Right lobe of liver (tissue), 6 donors: Measurements from ENCODE around the gene ALDOB. TPM values are rescaled to one million over a fixed set of nuclear protein-coding genes. Genes with fewer than 3 reads are reported as not detected.

Experiments used
- ATAC-seq, 4 donors: fragments of 200-7000 bp; cut with Tn5 transposase; one replicate each; pipeline ENCODE4 v1.9.1; 2020; ENCODE audit warnings: mild to moderate bottlenecking in 4 of 4, moderate library complexity in 4 of 4
- DNase-seq, 3 donors: peaks; one replicate each; pipeline ENCODE4 v3.0.0-alpha.2; 2020
- H3K27ac ChIP-seq, 3 donors: fragments of 200-600 bp; one replicate each; pipeline ENCODE4 v1.8.0; 2022
- H3K27me3 ChIP-seq, 2 donors: fragments of 200-600 bp; one replicate each; pipeline ENCODE4 v1.8.0; 2022
- H3K36me3 ChIP-seq, 4 donors: fragments of 200-600 bp; sonication (generic) in 1 of 4; one replicate each; pipeline versions ENCODE4 v1.5.1 to v1.8.0; 2017 to 2022; ENCODE audit warnings: control low read depth in 1 of 4
- H3K4me1 ChIP-seq, 4 donors: fragments of 200-600 bp; sonication (generic) in 1 of 4; one replicate each; pipeline versions ENCODE4 v1.5.1 to v1.8.0; 2017 to 2022; ENCODE audit warnings: control low read depth in 1 of 4
- H3K4me3 ChIP-seq, 3 donors: fragments of 200-600 bp; one replicate each; pipeline ENCODE4 v1.8.0; 2022
- H3K9me3 ChIP-seq, 4 donors: fragments of 200-600 bp; sonication (generic) in 1 of 4; one replicate each; pipeline versions ENCODE4 v1.5.1 to v1.8.0; 2017 to 2022; ENCODE audit warnings: control low read depth in 1 of 4
- POLR2A ChIP-seq: fragments of 450-650 bp; IDR thresholded peaks from one replicate; pipeline ENCODE4 v1.6.1; 2017; ENCODE audit warnings: antibody characterized with exemption, mild to moderate bottlenecking
- WGBS: methylation state at CpG from one replicate; pipeline ENCODE4 v1.1.6; 2018; ENCODE audit warnings: low coverage, low lambda C conversion rate; ENCODE audit not compliant: insufficient coverage; ENCODE audit errors: missing lambda C conversion rate; 5-methylcytosine and 5-hydroxymethylcytosine counted together
- intact Hi-C, 2 donors: fragments of 100-400 bp; cut with DNase I; formaldehyde crosslinking; loops; one replicate each; pipeline versions ENCODE4 v1.11.2 to v1.14.1; 2022
- total RNA-seq, 6 experiments: library from RNA; depleted of rRNA in 2 of 6; stranded (reverse); fragments of >200 nt in 2 of 6; fragmentation: NEBNext Ultra II Directional in 3 of 6; extraction: Animal tissue kit (Norgen Biotek cat#: 25700) in 3 of 6; gene quantifications; one replicate each; pipeline versions ENCODE4 v1.1.0 to v1.2.4, GENCODE V29; 2016 to 2023
- TF ChIP-seq, protein P1 (sequence below), 4 donors: fragments of 200-600 bp in 3 of 4; fragments of 450-650 bp in 1 of 4; IDR thresholded peaks; one replicate each; pipeline versions ENCODE4 v1.5.1 to v1.8.0; 2016 to 2022; ENCODE audit warnings: antibody characterized with exemption in 4 of 4, mild to moderate bottlenecking in 2 of 4
- donor health status: DM: no; HTN: yes; CAD: no.
- donor health status: DM: no; HTN: no; CAD: no.
- donor health status: DM: no; HTN: no; CAD: no.
- donor health status: DM: no; HTN: yes; CAD: no.
- donor health status: DM: no; HTN: yes; CAD: no.

Gene ALDOB
- total RNA-seq, 6 experiments from 2014 or later = 2,876 to 4,505 (median 3,144) TPM

DNA sequence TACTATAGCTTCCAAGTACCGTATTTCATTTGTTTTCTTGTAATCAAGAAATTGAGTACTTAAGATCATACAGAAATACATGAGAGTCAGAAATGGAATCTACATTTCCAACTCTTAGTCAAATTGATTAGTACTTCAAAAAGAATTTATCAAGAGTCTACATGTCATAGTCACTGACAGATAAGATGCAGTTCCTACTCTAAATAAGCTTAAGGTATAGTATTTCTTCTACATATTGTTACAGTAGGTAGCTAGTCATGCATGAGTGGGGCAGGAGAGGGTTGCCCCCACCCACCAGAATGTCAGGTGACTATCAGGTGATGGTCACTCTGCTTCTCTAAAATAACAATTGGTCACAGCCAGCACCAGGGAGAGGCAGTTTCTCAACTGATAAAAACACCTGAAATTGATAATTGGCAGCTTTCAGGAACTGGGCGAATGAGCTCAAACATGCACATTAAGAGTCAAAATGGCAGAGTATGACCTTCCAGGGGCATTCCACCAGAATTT, 53.7 kb downstream of the ALDOB start:
- H3K27ac ChIP-seq = peak overlapping the region; percentile 75 to 91 (median 82)
- intact Hi-C loops = no loop called here
- peaks cover 0 to 21% (median 0%) of the 10 kb centered on the region in 4 donors for H3K4me1 ChIP-seq
- no peaks in the 10 kb centered on the region for H3K9me3 ChIP-seq
- H3K36me3 ChIP-seq = peaks cover 0 to 16% (median 0%) of the 10 kb centered on the region in 4 donors
- peak overlapping the region; percentile 31 to 52 (median 50) for H3K4me3 ChIP-seq
- DNase-seq (no peak), ATAC-seq (peak; percentile 48 to 59 (median 56))
- no peaks in the 10 kb centered on the region for H3K27me3 ChIP-seq
- TF ChIP-seq POLR2A = peak; percentile 42
- TF ChIP-seq, protein P1, sequence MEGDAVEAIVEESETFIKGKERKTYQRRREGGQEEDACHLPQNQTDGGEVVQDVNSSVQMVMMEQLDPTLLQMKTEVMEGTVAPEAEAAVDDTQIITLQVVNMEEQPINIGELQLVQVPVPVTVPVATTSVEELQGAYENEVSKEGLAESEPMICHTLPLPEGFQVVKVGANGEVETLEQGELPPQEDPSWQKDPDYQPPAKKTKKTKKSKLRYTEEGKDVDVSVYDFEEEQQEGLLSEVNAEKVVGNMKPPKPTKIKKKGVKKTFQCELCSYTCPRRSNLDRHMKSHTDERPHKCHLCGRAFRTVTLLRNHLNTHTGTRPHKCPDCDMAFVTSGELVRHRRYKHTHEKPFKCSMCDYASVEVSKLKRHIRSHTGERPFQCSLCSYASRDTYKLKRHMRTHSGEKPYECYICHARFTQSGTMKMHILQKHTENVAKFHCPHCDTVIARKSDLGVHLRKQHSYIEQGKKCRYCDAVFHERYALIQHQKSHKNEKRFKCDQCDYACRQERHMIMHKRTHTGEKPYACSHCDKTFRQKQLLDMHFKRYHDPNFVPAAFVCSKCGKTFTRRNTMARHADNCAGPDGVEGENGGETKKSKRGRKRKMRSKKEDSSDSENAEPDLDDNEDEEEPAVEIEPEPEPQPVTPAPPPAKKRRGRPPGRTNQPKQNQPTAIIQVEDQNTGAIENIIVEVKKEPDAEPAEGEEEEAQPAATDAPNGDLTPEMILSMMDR (IDR thresholded peaks at IDR 0.05) = no peak
- WGBS = 36% methylated on average over 2 of the region's 2 CpGs

DNA sequence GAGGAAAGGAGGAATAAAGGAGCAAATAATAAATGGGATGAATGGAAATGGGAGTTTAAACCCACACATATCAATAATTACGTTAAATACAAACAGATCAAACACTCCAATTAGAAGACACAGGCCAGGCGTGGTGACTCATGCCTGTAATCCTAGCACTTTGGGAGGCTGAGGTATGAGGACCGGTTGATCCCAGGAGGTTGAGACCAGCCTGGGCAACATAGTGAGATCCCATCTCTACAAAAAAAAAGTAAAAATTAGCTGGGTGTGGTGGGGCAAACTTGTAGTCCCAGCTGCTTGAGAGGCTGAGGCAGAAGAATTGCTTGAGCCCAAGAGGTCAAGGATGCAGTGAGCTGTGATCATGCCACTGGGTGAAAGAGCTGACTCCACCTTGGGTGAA, 54.5 kb downstream of the ALDOB start:
- no peak for ATAC-seq
- TF ChIP-seq, protein P1 (IDR thresholded peaks at IDR 0.05) = no peak
- TF ChIP-seq POLR2A = no peak
- Histone ChIP-seq H3K27me3 (no peaks in the 10 kb centered on the region), H3K4me3 (peak overlapping the region in 2 of 3 donors; percentile 50 to 52), H3K27ac (peak overlapping the region in 2 of 3 donors; percentile 82 to 91), H3K4me1 (peaks cover 0 to 27% (median 0%) of the 10 kb centered on the region in 4 donors), H3K9me3 (no peaks in the 10 kb centered on the region), H3K36me3 (peaks cover 0 to 23% (median 0%) of the 10 kb centered on the region in 4 donors)
- no peak for DNase-seq
- 24% methylated on average over 3 of the region's 3 CpGs for WGBS
- intact Hi-C loops = no loop called here

DNA sequence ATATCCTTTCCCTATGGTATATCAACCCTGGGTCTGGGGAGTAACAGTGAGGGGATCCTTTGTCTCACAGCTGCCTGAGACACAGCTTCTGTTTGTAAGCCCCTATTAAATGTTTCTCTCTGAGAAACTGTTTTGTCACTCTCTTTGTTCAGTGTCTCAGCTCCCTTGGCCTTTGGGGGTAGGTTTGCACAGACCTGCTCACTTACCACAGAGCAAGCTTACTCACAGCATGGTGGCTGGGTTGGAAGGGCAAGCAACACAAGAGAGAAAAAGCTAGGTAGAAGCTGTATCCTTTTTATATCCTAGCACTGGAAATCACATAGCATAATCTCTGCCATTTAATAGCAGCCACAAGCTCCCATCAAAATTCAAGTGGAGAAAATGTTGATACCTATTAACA, 55.3 kb downstream of the ALDOB start:
- Histone ChIP-seq H3K27ac (peak overlapping the region in 1 of 3 donors; percentile 82), H3K4me3 (peak overlapping the region in 1 of 3 donors; percentile 50), H3K27me3 (no peaks in the 10 kb centered on the region), H3K9me3 (no peaks in the 10 kb centered on the region), H3K4me1 (peaks cover 0 to 35% (median 0%) of the 10 kb centered on the region in 4 donors), H3K36me3 (peaks cover 0 to 30% (median 3%) of the 10 kb centered on the region in 4 donors)
- no peak for DNase-seq
- ATAC-seq = peak in 3 of 4 donors; percentile 2 to 9 (median 2)
- no peak for TF ChIP-seq POLR2A
- TF ChIP-seq, protein P1 (IDR thresholded peaks at IDR 0.05) = no peak
- intact Hi-C loops = no loop called here

DNA sequence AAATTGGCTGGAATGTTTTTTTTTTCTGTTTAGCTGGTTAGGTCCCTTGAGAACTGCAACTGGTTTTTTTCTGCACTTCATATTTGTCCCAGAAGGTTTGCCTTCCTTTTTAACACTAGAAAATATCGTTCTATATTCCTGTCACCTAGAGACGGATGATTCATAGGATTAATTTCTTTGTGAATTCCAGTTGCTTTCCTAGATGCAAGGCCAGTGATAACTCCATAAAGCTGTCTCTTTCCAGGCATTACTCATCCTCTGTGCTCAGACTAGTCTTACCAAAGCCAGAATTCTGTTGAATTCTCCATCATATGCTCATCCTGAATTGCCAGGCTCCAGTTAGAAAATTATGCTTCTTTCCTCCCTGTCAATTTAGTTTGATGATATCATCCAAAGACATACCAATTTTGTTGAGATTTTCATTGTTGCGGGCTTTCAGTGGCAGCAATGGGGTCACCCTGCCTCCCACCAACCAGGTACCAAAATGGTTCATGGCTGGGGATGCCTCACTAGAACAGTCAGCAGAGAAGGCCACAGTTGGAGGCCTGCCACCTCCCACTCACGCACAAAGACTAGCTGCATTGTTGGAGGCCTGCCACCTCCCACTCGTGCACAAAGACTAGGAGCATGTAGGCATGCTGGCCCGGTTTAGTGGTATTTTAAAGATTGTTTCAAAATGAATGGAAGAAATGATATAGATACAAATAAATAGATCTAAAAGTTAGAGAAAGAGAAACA, 59.3 kb downstream of the ALDOB start:
- Histone ChIP-seq H3K4me1 (peaks cover 0 to 57% (median 10%) of the 10 kb centered on the region in 4 donors), H3K27ac (peak overlapping the region in 1 of 3 donors; percentile 42), H3K9me3 (no peaks in the 10 kb centered on the region), H3K36me3 (peaks cover 0 to 45% (median 11%) of the 10 kb centered on the region in 4 donors), H3K27me3 (no peaks in the 10 kb centered on the region), H3K4me3 (no peak overlapping the region)
- intact Hi-C loops = no loop called here
- DNase-seq = peak; percentile 63 to 72 (median 72)
- peak; percentile 17 to 42 (median 36) for ATAC-seq
- TF ChIP-seq, protein P1 (IDR thresholded peaks at IDR 0.05) = no peak
- no peak for TF ChIP-seq POLR2A
- 51% methylated on average over 6 of the region's 6 CpGs for WGBS
